ENCODE results near the gene VPS13D. TPM values are rescaled to one million over a fixed set of nuclear protein-coding genes. Genes with fewer than 3 reads are reported as not detected.

The VPS13D gene
- total and polyA plus RNA-seq, 9 donors = 19.8 to 59.3 (median 41.8) TPM

DNA sequence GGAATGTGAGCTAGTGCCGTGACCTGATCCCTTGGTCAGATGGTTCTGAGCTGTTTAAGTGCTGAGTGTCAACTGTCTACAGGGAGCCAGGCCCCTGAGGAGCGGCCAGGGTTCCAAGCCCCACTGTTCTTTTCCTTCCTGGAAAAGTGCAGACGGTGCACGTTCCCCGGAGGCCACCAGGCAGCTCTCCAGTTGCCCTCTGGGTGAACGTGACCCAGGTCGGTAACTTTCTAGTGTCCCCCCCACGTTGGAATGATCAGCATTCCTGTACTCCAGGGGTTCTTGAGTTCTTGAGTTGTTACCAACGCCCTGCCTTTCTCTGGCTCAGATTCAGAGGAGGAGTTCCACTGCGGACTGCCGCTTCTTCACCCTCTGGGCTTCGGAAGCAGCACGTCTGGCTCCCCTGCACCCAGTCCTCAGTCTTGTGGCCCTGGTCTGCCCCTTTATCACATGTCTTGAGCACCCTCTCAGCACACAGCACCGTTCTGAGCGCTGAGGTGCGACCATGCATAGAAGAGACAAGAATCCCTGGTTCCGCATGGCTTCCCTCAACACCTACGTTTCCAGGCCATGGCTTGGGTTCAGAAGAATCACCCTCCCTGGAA lies 256.7 kb downstream of the VPS13D start:
- intact Hi-C loops (cut with DNase I) = loop anchor here in 1 of 4 donors (10.0 kb wide), 1 partner anchor 58 kb away; no protein-coding TSS in a partner anchor
- Histone ChIP-seq H3K4me1 (ENCODE audit: insufficient read depth) (peaks cover 16% of the 10 kb centered on the region), H3K4me3 (no peak overlapping the region), H3K27ac (no peak overlapping the region), H3K36me3 (no peaks in the 10 kb centered on the region), H3K9me3 (no peaks in the 10 kb centered on the region), H3K27me3 (no peaks in the 10 kb centered on the region)
- peak in 3 of 5 donors; percentile 52 to 82 (median 78) for DNase-seq
- TF ChIP-seq, protein P1, sequence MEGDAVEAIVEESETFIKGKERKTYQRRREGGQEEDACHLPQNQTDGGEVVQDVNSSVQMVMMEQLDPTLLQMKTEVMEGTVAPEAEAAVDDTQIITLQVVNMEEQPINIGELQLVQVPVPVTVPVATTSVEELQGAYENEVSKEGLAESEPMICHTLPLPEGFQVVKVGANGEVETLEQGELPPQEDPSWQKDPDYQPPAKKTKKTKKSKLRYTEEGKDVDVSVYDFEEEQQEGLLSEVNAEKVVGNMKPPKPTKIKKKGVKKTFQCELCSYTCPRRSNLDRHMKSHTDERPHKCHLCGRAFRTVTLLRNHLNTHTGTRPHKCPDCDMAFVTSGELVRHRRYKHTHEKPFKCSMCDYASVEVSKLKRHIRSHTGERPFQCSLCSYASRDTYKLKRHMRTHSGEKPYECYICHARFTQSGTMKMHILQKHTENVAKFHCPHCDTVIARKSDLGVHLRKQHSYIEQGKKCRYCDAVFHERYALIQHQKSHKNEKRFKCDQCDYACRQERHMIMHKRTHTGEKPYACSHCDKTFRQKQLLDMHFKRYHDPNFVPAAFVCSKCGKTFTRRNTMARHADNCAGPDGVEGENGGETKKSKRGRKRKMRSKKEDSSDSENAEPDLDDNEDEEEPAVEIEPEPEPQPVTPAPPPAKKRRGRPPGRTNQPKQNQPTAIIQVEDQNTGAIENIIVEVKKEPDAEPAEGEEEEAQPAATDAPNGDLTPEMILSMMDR (IDR thresholded peaks at IDR 0.05) = no peak
- no peak for TF ChIP-seq EP300 (IDR thresholded peaks at IDR 0.05)
- TF ChIP-seq POLR2A (IDR thresholded peaks at IDR 0.05) = no peak
- WGBS, 3 donors = 39 to 42% (median 41%) methylated on average over 18 of the region's 18 CpGs

DNA sequence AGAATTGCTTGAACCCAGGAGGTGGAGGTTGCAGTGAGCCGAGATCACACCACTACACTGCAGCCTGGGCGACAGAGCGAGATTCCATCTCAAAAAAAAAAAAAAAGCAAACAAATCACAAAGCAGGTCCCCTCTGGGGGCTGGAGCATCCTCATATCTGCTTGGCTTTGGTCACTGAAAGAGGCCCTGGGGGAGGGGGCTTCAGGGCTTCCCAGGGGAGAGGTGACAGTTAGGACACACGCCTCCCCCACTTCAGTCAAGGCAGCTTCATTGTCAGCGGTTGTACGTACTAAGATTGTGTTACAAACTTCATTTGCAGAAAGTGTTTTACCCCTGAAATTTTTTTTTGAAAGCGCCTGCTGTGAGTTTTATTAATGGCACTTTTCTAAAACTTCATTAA lies 257.7 kb downstream of the VPS13D start:
- Histone ChIP-seq H3K27ac (no peak overlapping the region), H3K9me3 (no peaks in the 10 kb centered on the region), H3K4me1 (ENCODE audit: insufficient read depth) (peaks cover 16% of the 10 kb centered on the region), H3K4me3 (no peak overlapping the region), H3K36me3 (no peaks in the 10 kb centered on the region), H3K27me3 (no peaks in the 10 kb centered on the region)
- no peak for DNase-seq
- 97 to 98% (median 98%) methylated on average over 7 of the region's 7 CpGs for WGBS, 3 donors
- intact Hi-C loops (cut with DNase I) = loop anchor here in 1 of 4 donors (10.0 kb wide), 1 partner anchor 57 kb away; no protein-coding TSS in a partner anchor
- no peak for TF ChIP-seq EP300 (IDR thresholded peaks at IDR 0.05)
- TF ChIP-seq, protein P1 (IDR thresholded peaks at IDR 0.05) = no peak
- no peak for TF ChIP-seq POLR2A (IDR thresholded peaks at IDR 0.05)

DNA sequence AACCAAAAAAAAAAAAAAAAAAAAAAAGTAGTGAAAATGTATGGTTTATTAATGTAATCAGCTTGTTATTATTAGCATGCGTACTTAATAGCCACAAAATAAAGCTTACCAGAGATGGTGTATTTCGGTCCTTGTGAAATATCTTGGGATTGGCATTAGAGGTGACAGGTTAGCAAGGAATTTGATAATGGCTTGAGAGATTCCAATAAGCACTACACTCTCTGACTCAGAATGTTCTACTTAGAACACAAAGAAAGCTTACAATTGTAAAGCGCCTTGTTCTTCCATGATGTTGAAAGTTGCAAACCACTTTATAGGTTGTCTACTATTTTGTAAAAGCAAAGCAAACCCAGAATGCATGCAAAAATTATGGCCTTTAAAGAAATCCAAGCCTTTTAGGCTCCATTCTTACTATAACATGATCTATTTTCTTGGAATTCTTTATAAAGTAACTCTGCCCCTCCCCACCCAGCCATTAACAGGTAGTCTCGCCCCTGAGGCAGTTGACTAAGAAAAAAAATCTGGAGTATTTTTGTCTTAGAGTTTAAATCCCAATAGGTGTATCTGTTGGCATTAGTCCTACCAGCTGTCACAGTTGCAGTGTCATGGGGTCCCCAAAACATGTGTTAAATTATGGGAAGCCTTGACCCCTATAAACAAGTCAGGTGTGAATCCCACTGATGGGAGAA lies 259.0 kb downstream of the VPS13D start:
- no peak for DNase-seq
- H3K36me3 ChIP-seq = no peaks in the 10 kb centered on the region
- peaks cover 16% of the 10 kb centered on the region for H3K4me1 ChIP-seq (ENCODE audit: insufficient read depth)
- intact Hi-C loops (cut with DNase I) = loop anchor here in 1 of 4 donors (10.0 kb wide), 1 partner anchor 56 kb away; no protein-coding TSS in a partner anchor
- 98% methylated on average over 4 of the region's 4 CpGs for WGBS, 3 donors
- no peaks in the 10 kb centered on the region for H3K9me3 ChIP-seq
- TF ChIP-seq POLR2A (IDR thresholded peaks at IDR 0.05) = no peak
- no peak for TF ChIP-seq EP300 (IDR thresholded peaks at IDR 0.05)
- TF ChIP-seq, protein P1 (IDR thresholded peaks at IDR 0.05) = no peak
- no peaks in the 10 kb centered on the region for H3K27me3 ChIP-seq
- no peak overlapping the region for H3K4me3 ChIP-seq
- no peak overlapping the region for H3K27ac ChIP-seq

DNA sequence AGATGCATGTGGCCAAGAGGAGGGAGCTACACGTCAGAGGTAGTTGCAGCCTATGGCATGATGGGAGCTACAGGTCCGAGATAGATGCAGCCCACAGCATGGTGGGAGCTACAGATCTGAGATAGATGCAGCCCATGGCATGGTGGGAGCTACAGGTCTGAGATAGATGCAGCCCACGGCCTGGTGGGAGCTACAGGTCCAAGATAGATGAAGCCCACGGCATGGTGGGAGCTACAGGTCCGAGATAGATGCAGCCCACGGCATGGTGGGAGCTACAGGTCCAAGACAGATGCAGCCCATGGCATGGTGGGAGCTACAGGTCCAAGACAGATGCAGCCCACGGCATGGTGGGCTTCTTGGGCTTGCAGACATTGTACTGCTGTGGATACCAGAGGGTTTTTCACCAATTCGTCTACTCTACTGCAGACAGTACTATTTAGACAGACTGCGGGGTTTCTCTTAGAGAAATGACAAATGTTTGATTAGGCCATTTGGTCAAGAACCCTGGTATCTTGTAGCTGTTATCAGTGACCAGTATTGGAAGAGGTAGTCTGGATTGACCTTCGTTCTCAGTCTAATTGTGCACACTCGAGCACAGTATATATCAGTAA lies 260.8 kb downstream of the VPS13D start:
- no peaks in the 10 kb centered on the region for H3K9me3 ChIP-seq
- DNase-seq = no peak
- no peak overlapping the region for H3K27ac ChIP-seq
- H3K4me1 ChIP-seq (ENCODE audit: insufficient read depth) = peaks cover 15% of the 10 kb centered on the region
- no peak for TF ChIP-seq EP300 (IDR thresholded peaks at IDR 0.05)
- no peak for TF ChIP-seq POLR2A (IDR thresholded peaks at IDR 0.05)
- TF ChIP-seq, protein P1 (IDR thresholded peaks at IDR 0.05) = no peak
- no peaks in the 10 kb centered on the region for H3K36me3 ChIP-seq
- WGBS, 3 donors = 86 to 96% (median 94%) methylated on average over 11 of the region's 11 CpGs
- no peak overlapping the region for H3K4me3 ChIP-seq
- H3K27me3 ChIP-seq = no peaks in the 10 kb centered on the region
- intact Hi-C loops (cut with DNase I) = no loop called here

Data from ovary (tissue), 9 donors.